H9 (cell line): ENCODE data around the gene NPTXR. TPM values are rescaled to one million over a fixed set of nuclear protein-coding genes. Genes with fewer than 3 reads are reported as not detected.

ENCODE experiments used
- DNase-seq: peaks from one replicate; pipeline ENCODE4 v3.0.0-alpha.2; 2017
- H2AFZ ChIP-seq: one replicate; pipeline ENCODE4 v1.6.1; 2013; ENCODE audit warnings: mild to moderate bottlenecking, low read length, control low read depth, moderate library complexity
- H2AK5ac ChIP-seq: 2 replicates; pipeline ENCODE4 v1.6.1; 2013; ENCODE audit warnings: low read length, control low read depth, mixed read lengths; ENCODE audit not compliant: insufficient read length
- H2BK120ac ChIP-seq: one replicate; pipeline ENCODE4 v1.6.1; 2013; ENCODE audit warnings: low read depth, mild to moderate bottlenecking, low read length, control low read depth, inconsistent platforms; ENCODE audit not compliant: poor library complexity, severe bottlenecking
- H2BK12ac ChIP-seq: 2 replicates; pipeline ENCODE4 v1.6.1; 2013; ENCODE audit warnings: low read length, control low read depth, mixed read lengths, low read depth; ENCODE audit not compliant: insufficient read length
- H2BK15ac ChIP-seq: 2 replicates; pipeline ENCODE4 v1.6.1; 2013; ENCODE audit warnings: low read depth, low read length, control low read depth
- H2BK20ac ChIP-seq: one replicate; pipeline ENCODE4 v1.6.1; 2013; ENCODE audit warnings: low read depth, mild to moderate bottlenecking, low read length, control low read depth, inconsistent platforms; ENCODE audit not compliant: poor library complexity, severe bottlenecking
- H2BK5ac ChIP-seq: 2 replicates; pipeline ENCODE4 v1.6.1; 2013; ENCODE audit warnings: low read length, control low read depth, mixed read lengths; ENCODE audit not compliant: insufficient read length
- H3K14ac ChIP-seq: 2 replicates; pipeline ENCODE4 v1.6.1; 2013; ENCODE audit warnings: low read length, control low read depth; ENCODE audit not compliant: insufficient read depth
- H3K18ac ChIP-seq: 2 replicates; pipeline ENCODE4 v1.6.1; 2013; ENCODE audit warnings: low read depth, mild to moderate bottlenecking, mixed read lengths, low read length, control low read depth; ENCODE audit not compliant: insufficient read length
- H3K23ac ChIP-seq: 2 replicates; pipeline ENCODE4 v1.6.1; 2013; ENCODE audit warnings: low read length, control low read depth, mixed read lengths, low read depth; ENCODE audit not compliant: insufficient read length
- H3K23me2 ChIP-seq: 2 replicates; pipeline ENCODE4 v1.6.1; 2013; ENCODE audit warnings: low read depth, mild to moderate bottlenecking, mixed read lengths, low read length, control low read depth; ENCODE audit not compliant: insufficient read length, poor library complexity, severe bottlenecking
- H3K27ac ChIP-seq: 2 replicates; pipeline ENCODE4 v1.5.1; 2013; ENCODE audit warnings: low read length, control low read depth, mixed read lengths, low read depth; ENCODE audit not compliant: insufficient read length
- H3K27me3 ChIP-seq: 2 replicates; pipeline ENCODE4 v1.6.1; 2013; ENCODE audit warnings: low read length, control low read depth, inconsistent platforms; ENCODE audit not compliant: insufficient read depth
- H3K4ac ChIP-seq: 2 replicates; pipeline ENCODE4 v1.6.1; 2013; ENCODE audit warnings: low read depth, mild to moderate bottlenecking, control low read depth, inconsistent platforms, low read length, moderate library complexity
- H3K4me1 ChIP-seq: 2 replicates; pipeline ENCODE4 v1.6.1; 2013; ENCODE audit warnings: low read length, control low read depth, inconsistent platforms; ENCODE audit not compliant: insufficient read depth
- H3K4me2 ChIP-seq: 2 replicates; pipeline ENCODE4 v1.6.1; 2013; ENCODE audit warnings: low read length, control low read depth, mixed read lengths; ENCODE audit not compliant: insufficient read length, insufficient read depth
- H3K56ac ChIP-seq: 2 replicates; pipeline ENCODE4 v1.6.1; 2013; ENCODE audit warnings: low read depth, mild to moderate bottlenecking, mixed read lengths, low read length, control low read depth; ENCODE audit not compliant: insufficient read length
- H3K79me1 ChIP-seq: 2 replicates; pipeline ENCODE4 v1.6.1; 2013; ENCODE audit warnings: low read depth, mild to moderate bottlenecking, moderate library complexity, low read length, control low read depth, inconsistent platforms; ENCODE audit not compliant: insufficient read depth, poor library complexity, severe bottlenecking
- H3K79me2 ChIP-seq: 2 replicates; pipeline ENCODE4 v1.6.1; 2013; ENCODE audit warnings: low read length, control low read depth, inconsistent platforms; ENCODE audit not compliant: insufficient read depth
- H3K9ac ChIP-seq: 2 replicates; pipeline ENCODE4 v1.6.1; 2013; ENCODE audit warnings: low read length, control low read depth, mixed read lengths; ENCODE audit not compliant: insufficient read length; ENCODE audit errors: extremely low read depth
- H3K9me3 ChIP-seq: one replicate; pipeline ENCODE4 v1.6.1; 2013; ENCODE audit warnings: low read depth, low read length, inconsistent platforms; ENCODE audit not compliant: control insufficient read depth
- H3T11ph ChIP-seq: one replicate; pipeline ENCODE4 v1.6.1; 2013; ENCODE audit warnings: mild to moderate bottlenecking, low read length, control low read depth, inconsistent platforms
- H4K20me1 ChIP-seq: one replicate; pipeline ENCODE4 v1.6.1; 2013; ENCODE audit not compliant: control insufficient read depth, insufficient read length, insufficient read depth
- H4K5ac ChIP-seq: 2 replicates; pipeline ENCODE4 v1.6.1; 2013; ENCODE audit warnings: low read depth, mild to moderate bottlenecking, mixed read lengths, low read length, control low read depth; ENCODE audit not compliant: insufficient read length
- H4K8ac ChIP-seq: replicated peaks from 2 replicates; pipeline ENCODE4 v1.6.1; 2013; ENCODE audit warnings: low read length, control low read depth, mixed read lengths, low read depth; ENCODE audit not compliant: insufficient read length
- H4K91ac ChIP-seq: 2 replicates; pipeline ENCODE4 v1.6.1; 2013; ENCODE audit warnings: low read depth, mild to moderate bottlenecking, moderate library complexity, mixed read lengths, low read length, control low read depth; ENCODE audit not compliant: insufficient read length
- H3K27ac Mint-ChIP-seq, 3 experiments: 2 replicates in 2 of 3; 3 replicates in 1 of 3; pipeline ENCODE4 v1.8.0; 2020 to 2021; ENCODE audit warnings: mixed read lengths in 3 of 3, mild to moderate bottlenecking in 1 of 3, moderate library complexity in 1 of 3
- H3K27me3 Mint-ChIP-seq: 2 replicates; pipeline ENCODE4 v1.8.0; 2021; ENCODE audit warnings: low read depth, mild to moderate bottlenecking, moderate library complexity, mixed read lengths
- H3K36me3 Mint-ChIP-seq, 3 experiments: 2 replicates in 2 of 3; 3 replicates in 1 of 3; pipeline ENCODE4 v1.8.0; 2020 to 2021; ENCODE audit warnings: low read depth in 3 of 3, mixed read lengths in 3 of 3; ENCODE audit not compliant: insufficient read depth in 1 of 3
- H3K4me1 Mint-ChIP-seq, 2 experiments: 2 replicates each; pipeline ENCODE4 v1.8.0; 2020; ENCODE audit warnings: mixed read lengths in 2 of 2
- H3K4me3 Mint-ChIP-seq, 2 experiments: 2 replicates in 1 of 2; 3 replicates in 1 of 2; pipeline ENCODE4 v1.8.0; 2020 to 2021; ENCODE audit warnings: mild to moderate bottlenecking in 2 of 2, mixed read lengths in 2 of 2, moderate library complexity in 1 of 2
- H3K9me3 Mint-ChIP-seq, 2 experiments: 2 replicates in 1 of 2; 3 replicates in 1 of 2; pipeline ENCODE4 v1.8.0; 2020; ENCODE audit warnings: mild to moderate bottlenecking in 2 of 2, mixed read lengths in 2 of 2, moderate library complexity in 1 of 2
- WGBS: extraction: QIAGEN DNeasy Blood & Tissue Kit; methylation state at CpG from one replicate; pipeline ENCODE4 v1.1.7; 2013; ENCODE audit warnings: missing lambda C conversion rate, low lambda C conversion rate, mixed read lengths; ENCODE audit not compliant: insufficient read length; ENCODE audit errors: extremely low coverage; 5-methylcytosine and 5-hydroxymethylcytosine counted together
- total RNA-seq: library from RNA; stranded (reverse); gene quantifications from 2 replicates; pipeline ENCODE4 v1.2.1, GENCODE V29; 2021
- TF ChIP-seq, protein P1 (sequence below): fragments of 200-600 bp; sonication (generic); conservative IDR thresholded peaks from 3 replicates; pipeline ENCODE4 v1.8.0; 2021; ENCODE audit warnings: antibody characterized with exemption, mild to moderate bottlenecking

The NPTXR gene
- total RNA-seq, 1 experiment from 2014 or later: 8.1 TPM

DNA sequence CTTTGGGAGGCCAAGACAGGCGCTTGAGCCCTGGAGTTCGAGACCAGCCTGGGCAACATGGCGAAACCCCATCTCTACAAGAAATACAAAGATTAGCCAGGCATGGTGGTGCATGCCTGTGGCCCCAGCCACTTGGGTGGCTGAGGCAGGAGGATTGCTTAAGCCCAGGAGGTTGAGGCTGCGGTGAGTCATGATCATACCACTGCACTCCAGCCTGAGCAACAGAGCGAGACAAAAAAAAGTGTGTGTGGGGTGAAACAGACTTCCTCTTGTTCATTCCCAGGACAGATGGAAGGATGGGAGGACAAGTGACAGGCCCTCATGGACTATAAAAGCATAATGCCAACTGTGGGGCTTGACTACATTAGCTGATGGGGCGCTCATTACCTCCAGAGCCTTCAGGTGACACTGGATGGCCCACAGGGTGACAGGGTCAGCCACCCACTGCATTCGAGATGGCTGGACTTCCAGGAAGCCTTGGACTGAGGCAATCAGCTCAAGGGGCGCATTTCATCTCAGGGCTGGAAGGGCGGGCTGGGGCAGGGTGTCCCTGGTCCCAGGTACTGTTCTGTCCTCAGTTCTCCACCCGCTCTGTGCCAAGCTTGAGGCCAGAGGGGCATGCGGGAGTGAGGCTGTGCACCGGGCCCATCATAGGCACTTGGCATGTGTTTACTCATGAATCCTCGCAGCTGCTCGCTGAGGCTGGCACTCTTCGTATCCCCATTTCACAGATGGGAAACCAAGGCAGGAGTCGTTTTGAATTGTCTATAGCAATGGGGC, 12.5 kb downstream of the NPTXR start:
- Histone ChIP-seq H3K9ac (no peak overlapping the region), H3K4me1 (peaks cover 8% of the 10 kb centered on the region; the same call in 1 of the 2 replicates)

More for the DNA sequence above, 12.5 kb downstream of the NPTXR start:
- Mint-ChIP-seq H3K36me3 (no peaks in the 10 kb centered on the region), H3K27me3 (peaks cover 6% of the 10 kb centered on the region), H3K9me3 (no peaks in the 10 kb centered on the region), H3K27ac (no peak overlapping the region; a peak in 1 of 7 replicates), H3K4me3 (no peak overlapping the region), H3K4me1 (peaks cover 38 to 39% of the 10 kb centered on the region in 2 experiments)
- H2BK15ac ChIP-seq: no peak overlapping the region
- WGBS: no CpG with 5 or more reads among the region's 16 CpGs
- no peak overlapping the region for H2BK12ac ChIP-seq
- no peak overlapping the region for H4K8ac ChIP-seq
- no peak overlapping the region for H2BK5ac ChIP-seq
- H2BK20ac ChIP-seq: no peak overlapping the region
- no peak overlapping the region for H3K23ac ChIP-seq
- no peak overlapping the region for H3K4me2 ChIP-seq
- no peak overlapping the region for H2AFZ ChIP-seq
- H3K9me3 ChIP-seq: no peaks in the 10 kb centered on the region
- no peak overlapping the region for H4K91ac ChIP-seq
- H3K14ac ChIP-seq: no peak overlapping the region
- no peaks in the 10 kb centered on the region for H3K27me3 ChIP-seq
- no peak overlapping the region for H3K18ac ChIP-seq
- no peaks in the 10 kb centered on the region for H3K79me1 ChIP-seq
- H3K23me2 ChIP-seq: no peaks in the 10 kb centered on the region
- H3K4ac ChIP-seq: no peak overlapping the region
- no peak overlapping the region for H2AK5ac ChIP-seq
- no peak overlapping the region for H3K27ac ChIP-seq
- no peak overlapping the region for H2BK120ac ChIP-seq
- H3K79me2 ChIP-seq: peaks cover 1% of the 10 kb centered on the region; the same call in 1 of the 2 replicates
- H4K20me1 ChIP-seq: no peaks in the 10 kb centered on the region
- no peak overlapping the region for H3T11ph ChIP-seq
- TF ChIP-seq, protein P1, sequence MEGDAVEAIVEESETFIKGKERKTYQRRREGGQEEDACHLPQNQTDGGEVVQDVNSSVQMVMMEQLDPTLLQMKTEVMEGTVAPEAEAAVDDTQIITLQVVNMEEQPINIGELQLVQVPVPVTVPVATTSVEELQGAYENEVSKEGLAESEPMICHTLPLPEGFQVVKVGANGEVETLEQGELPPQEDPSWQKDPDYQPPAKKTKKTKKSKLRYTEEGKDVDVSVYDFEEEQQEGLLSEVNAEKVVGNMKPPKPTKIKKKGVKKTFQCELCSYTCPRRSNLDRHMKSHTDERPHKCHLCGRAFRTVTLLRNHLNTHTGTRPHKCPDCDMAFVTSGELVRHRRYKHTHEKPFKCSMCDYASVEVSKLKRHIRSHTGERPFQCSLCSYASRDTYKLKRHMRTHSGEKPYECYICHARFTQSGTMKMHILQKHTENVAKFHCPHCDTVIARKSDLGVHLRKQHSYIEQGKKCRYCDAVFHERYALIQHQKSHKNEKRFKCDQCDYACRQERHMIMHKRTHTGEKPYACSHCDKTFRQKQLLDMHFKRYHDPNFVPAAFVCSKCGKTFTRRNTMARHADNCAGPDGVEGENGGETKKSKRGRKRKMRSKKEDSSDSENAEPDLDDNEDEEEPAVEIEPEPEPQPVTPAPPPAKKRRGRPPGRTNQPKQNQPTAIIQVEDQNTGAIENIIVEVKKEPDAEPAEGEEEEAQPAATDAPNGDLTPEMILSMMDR: no peak
- no peak overlapping the region for H4K5ac ChIP-seq
- no peak overlapping the region for H3K56ac ChIP-seq
- no peak for DNase-seq
